Mucosa of stomach (tissue), 1 donor: ENCODE measurements around the gene INTS1.

ENCODE experiments used
- H3K27me3 ChIP-seq: one replicate; pipeline ENCODE4 v1.7.0; 2013; ENCODE audit warnings: mild to moderate bottlenecking, low read length; ENCODE audit not compliant: control insufficient read depth, insufficient read depth
- H3K36me3 ChIP-seq: one replicate; pipeline ENCODE4 v1.7.0; 2013; ENCODE audit warnings: low read length; ENCODE audit not compliant: control insufficient read depth, insufficient read depth
- H3K4me1 ChIP-seq: one replicate; pipeline ENCODE4 v1.7.0; 2013; ENCODE audit warnings: mild to moderate bottlenecking, low read length; ENCODE audit not compliant: control insufficient read depth, insufficient read depth
- H3K4me3 ChIP-seq: one replicate; pipeline ENCODE4 v1.7.0; 2013; ENCODE audit warnings: low read length
- H3K9ac ChIP-seq: one replicate; pipeline ENCODE4 v1.7.0; 2013; ENCODE audit warnings: mild to moderate bottlenecking, low read length, moderate library complexity
- H3K9me3 ChIP-seq: one replicate; pipeline ENCODE4 v1.7.0; 2013; ENCODE audit warnings: mild to moderate bottlenecking, low read length, moderate library complexity; ENCODE audit not compliant: control insufficient read depth
- donor health status: Pancreatic carcinoma.

INTS1 gene

GRCh38 chr7:1441615-1442354 is 62.4 kb downstream of the INTS1 start:
- Histone ChIP-seq H3K36me3 (peaks cover 4% of the 10 kb centered on the region), H3K9ac (no peak overlapping the region), H3K4me3 (no peak overlapping the region), H3K4me1 (no peaks in the 10 kb centered on the region), H3K27me3 (no peaks in the 10 kb centered on the region), H3K9me3 (no peaks in the 10 kb centered on the region)

DNA sequence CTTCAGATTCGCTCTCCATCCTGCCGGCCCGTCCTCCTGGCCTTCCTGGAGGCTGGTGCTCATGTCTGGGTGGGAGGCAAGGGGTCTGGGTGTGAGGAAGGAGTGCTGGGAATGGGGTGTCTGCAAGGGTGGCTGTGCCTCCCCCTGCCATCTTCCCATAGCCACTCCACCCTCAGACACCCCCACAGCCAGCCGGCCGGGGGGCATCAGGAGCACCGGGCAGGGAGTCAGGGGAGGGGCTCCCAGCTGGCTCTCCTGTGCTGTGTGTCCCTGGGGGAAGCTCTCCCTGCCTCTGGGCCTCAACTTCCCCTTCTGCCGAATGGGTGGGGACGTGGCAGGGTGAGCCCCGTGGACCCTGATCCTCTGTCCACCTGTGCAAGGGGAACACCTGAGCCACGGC is 63.6 kb downstream of the INTS1 start:
- no peaks in the 10 kb centered on the region for H3K9me3 ChIP-seq
- no peak overlapping the region for H3K9ac ChIP-seq
- peaks cover 4% of the 10 kb centered on the region for H3K36me3 ChIP-seq
- H3K4me1 ChIP-seq: no peaks in the 10 kb centered on the region
- H3K4me3 ChIP-seq: no peak overlapping the region
- H3K27me3 ChIP-seq: no peaks in the 10 kb centered on the region

DNA sequence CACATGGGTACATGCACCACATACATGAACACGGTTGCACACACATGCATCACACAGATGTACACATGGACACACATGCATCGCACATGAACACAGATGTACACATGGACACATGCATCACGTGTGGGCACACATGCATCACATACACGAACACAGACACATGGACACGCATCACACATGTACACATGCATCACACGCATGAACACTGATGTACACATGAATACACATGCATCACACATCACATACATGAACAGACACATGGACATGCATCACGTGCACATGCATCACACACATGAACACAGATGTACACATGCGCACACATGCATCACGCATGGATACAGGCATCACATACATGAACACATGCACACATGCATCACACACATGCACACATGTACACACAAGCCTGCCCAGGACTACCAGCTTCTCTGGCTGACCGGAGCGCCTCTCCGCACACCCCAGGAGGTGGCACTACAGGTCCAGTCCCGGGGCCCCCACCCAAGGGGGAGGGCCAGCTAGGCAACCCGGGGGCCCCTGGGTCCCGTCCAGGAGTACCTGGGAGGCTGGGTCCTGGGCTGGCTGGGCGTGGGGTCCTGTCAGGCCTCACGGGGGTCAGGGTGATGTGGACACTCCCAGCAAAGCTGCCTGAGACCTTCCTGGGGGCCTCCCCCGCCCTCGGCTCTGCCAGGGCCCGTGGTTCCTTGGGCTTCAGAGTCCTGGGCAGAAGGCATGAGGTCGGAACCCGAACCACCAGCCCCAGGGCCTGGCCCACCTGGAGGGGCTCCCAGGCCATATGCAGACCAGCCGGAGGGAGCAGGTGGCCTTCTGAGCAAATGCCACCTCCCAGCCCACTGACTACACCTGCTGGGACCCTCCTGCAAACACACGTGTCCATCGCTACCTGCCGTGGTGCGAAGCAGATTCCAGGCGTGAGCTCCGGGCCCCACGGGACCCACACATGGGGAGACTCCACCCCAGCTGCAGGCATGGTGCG is 64.5 kb downstream of the INTS1 start:
- H3K9me3 ChIP-seq: no peaks in the 10 kb centered on the region
- H3K4me3 ChIP-seq: no peak overlapping the region
- peaks cover 4% of the 10 kb centered on the region for H3K36me3 ChIP-seq
- no peak overlapping the region for H3K9ac ChIP-seq
- H3K4me1 ChIP-seq: no peaks in the 10 kb centered on the region
- H3K27me3 ChIP-seq: no peaks in the 10 kb centered on the region

GRCh38 chr7:1438821-1439220 is 65.4 kb downstream of the INTS1 start:
- Histone ChIP-seq H3K4me3 (no peak overlapping the region), H3K9ac (no peak overlapping the region), H3K36me3 (peaks cover 7% of the 10 kb centered on the region), H3K4me1 (no peaks in the 10 kb centered on the region), H3K9me3 (no peaks in the 10 kb centered on the region), H3K27me3 (no peaks in the 10 kb centered on the region)

DNA sequence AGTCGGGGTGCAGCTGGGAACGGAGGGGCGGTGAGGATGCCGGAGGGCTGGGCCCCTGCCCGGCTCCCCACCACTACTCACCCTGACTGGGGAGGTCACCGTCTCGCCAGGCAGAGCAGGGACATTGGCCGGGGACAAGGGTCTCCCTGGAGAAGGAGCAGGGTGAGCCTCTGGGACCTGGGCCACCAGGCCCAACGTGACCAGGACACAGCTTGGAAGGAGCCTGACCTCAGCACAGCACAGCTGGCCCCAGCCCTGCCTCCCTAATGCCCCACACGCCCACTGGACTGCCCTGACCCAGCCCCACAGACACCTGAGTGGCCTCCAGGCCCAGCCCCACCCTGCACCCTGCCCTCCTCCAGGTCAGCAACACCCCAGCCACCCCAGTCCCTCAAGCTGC is 66.0 kb downstream of the INTS1 start:
- Histone ChIP-seq H3K36me3 (peaks cover 9% of the 10 kb centered on the region), H3K4me1 (no peaks in the 10 kb centered on the region), H3K4me3 (no peak overlapping the region), H3K9ac (no peak overlapping the region), H3K27me3 (no peaks in the 10 kb centered on the region), H3K9me3 (no peaks in the 10 kb centered on the region)

GRCh38 chr7:1437155-1437880 is 66.9 kb downstream of the INTS1 start:
- no peak overlapping the region for H3K4me3 ChIP-seq
- H3K27me3 ChIP-seq: peaks cover under 1% of the 10 kb centered on the region
- H3K4me1 ChIP-seq: peaks cover 8% of the 10 kb centered on the region
- no peaks in the 10 kb centered on the region for H3K9me3 ChIP-seq
- no peak overlapping the region for H3K9ac ChIP-seq
- H3K36me3 ChIP-seq: peaks cover 9% of the 10 kb centered on the region

DNA sequence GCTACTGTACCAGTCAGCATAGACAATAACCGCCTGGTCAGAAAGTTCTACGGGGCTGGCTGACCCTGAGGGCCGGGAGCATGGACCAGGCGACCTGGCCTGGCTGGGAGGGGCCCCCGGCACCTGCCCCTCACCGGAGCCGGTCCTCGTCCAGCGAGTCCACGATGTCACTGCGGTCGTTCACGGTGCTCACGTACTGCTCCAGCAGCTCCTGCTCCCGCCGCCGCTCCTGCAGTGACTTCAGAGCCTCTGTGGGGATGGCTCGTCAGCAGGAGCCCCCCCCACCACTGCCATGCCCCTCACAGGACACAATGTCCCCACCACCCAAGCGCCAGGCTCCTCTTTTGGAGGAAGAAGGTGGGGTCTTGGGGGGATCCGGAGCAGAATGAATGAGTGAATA is 67.6 kb downstream of the INTS1 start:
- H3K9me3 ChIP-seq: no peaks in the 10 kb centered on the region
- H3K27me3 ChIP-seq: peaks cover 3% of the 10 kb centered on the region
- H3K4me1 ChIP-seq: peaks cover 12% of the 10 kb centered on the region
- no peak overlapping the region for H3K9ac ChIP-seq
- no peak overlapping the region for H3K4me3 ChIP-seq
- H3K36me3 ChIP-seq: peaks cover 8% of the 10 kb centered on the region

GRCh38 chr7:1434891-1435670 is 69.1 kb downstream of the INTS1 start:
- no peak overlapping the region for H3K4me3 ChIP-seq
- no peaks in the 10 kb centered on the region for H3K9me3 ChIP-seq
- peaks cover 5% of the 10 kb centered on the region for H3K36me3 ChIP-seq
- no peak overlapping the region for H3K9ac ChIP-seq
- H3K27me3 ChIP-seq: peaks cover 12% of the 10 kb centered on the region
- H3K4me1 ChIP-seq: peaks cover 12% of the 10 kb centered on the region

- Histone ChIP-seq H3K4me3 (no peak overlapping the region), H3K27me3 (peaks cover 17% of the 10 kb centered on the region), H3K36me3 (peaks cover 5% of the 10 kb centered on the region), H3K9ac (no peak overlapping the region), H3K9me3 (no peaks in the 10 kb centered on the region), H3K4me1 (peaks cover 12% of the 10 kb centered on the region)
These were observed 69.9 kb downstream of the INTS1 start for GRCh38 chr7:1434165-1434718.

- H3K4me3 ChIP-seq: no peak overlapping the region
- H3K9ac ChIP-seq: no peak overlapping the region
- no peaks in the 10 kb centered on the region for H3K9me3 ChIP-seq
- H3K4me1 ChIP-seq: peaks cover 12% of the 10 kb centered on the region
- peaks cover 5% of the 10 kb centered on the region for H3K36me3 ChIP-seq
- H3K27me3 ChIP-seq: peaks cover 21% of the 10 kb centered on the region
These were observed 70.9 kb downstream of the INTS1 start for GRCh38 chr7:1433128-1433920.
